Heart left ventricle (tissue), 16 donors: ENCODE results near the gene KCNK2. TPM values are rescaled to one million over a fixed set of nuclear protein-coding genes. Genes with fewer than 3 reads are reported as not detected.

ENCODE experiments used
- ATAC-seq, 4 donors: fragments of 200-7000 bp; cut with Tn5 transposase; one replicate each; pipeline ENCODE4 v1.9.1; 2020 to 2022; ENCODE audit warnings: moderate library complexity in 4 of 4, mild to moderate bottlenecking in 3 of 4, moderate number of reproducible peaks in 1 of 4
- DNase-seq, 5 donors: peaks; one replicate each; pipeline ENCODE4 v3.0.0-alpha.2; 2020
- H3K27ac ChIP-seq, 12 donors: fragments of 200-600 bp; sonication (generic) in 4 of 12; one replicate each; pipeline versions ENCODE4 v1.5.0 to v1.8.0; 2016 to 2022; ENCODE audit warnings: mild to moderate bottlenecking in 2 of 12
- H3K27me3 ChIP-seq, 9 donors: fragments of 200-600 bp; sonication (generic) in 2 of 9; one replicate each; pipeline versions ENCODE4 v1.5.1 to v1.8.0; 2016 to 2022; ENCODE audit warnings: mild to moderate bottlenecking in 3 of 9
- H3K36me3 ChIP-seq, 9 donors: fragments of 200-600 bp; sonication (generic) in 2 of 9; one replicate each; pipeline versions ENCODE4 v1.5.0 to v1.8.0; 2018 to 2022; ENCODE audit warnings: mild to moderate bottlenecking in 2 of 9
- H3K4me1 ChIP-seq, 12 donors: fragments of 200-600 bp; sonication (generic) in 4 of 12; one replicate each; pipeline versions ENCODE4 v1.5.0 to v1.8.0; 2016 to 2022; ENCODE audit warnings: mild to moderate bottlenecking in 3 of 12
- H3K4me3 ChIP-seq, 12 donors: fragments of 200-600 bp; sonication (generic) in 4 of 12; one replicate each; pipeline versions ENCODE4 v1.5.0 to v1.8.0; 2017 to 2022; ENCODE audit warnings: mild to moderate bottlenecking in 9 of 12, moderate library complexity in 4 of 12
- H3K9me3 ChIP-seq, 12 donors: fragments of 200-600 bp; sonication (generic) in 4 of 12; one replicate each; pipeline versions ENCODE4 v1.5.0 to v1.8.0; 2016 to 2022; ENCODE audit warnings: mild to moderate bottlenecking in 1 of 12
- CTCF ChIP-seq, 12 donors: fragments of 200-600 bp; sonication (generic) in 4 of 12; IDR thresholded peaks; one replicate each; pipeline versions ENCODE4 v1.5.0 to v1.8.0; 2018 to 2022; ENCODE audit warnings: antibody characterized with exemption in 12 of 12, mild to moderate bottlenecking in 5 of 12
- POLR2A ChIP-seq, 2 donors: fragments of 450-650 bp; IDR thresholded peaks; one replicate each; pipeline ENCODE4 v1.6.1; 2017; ENCODE audit warnings: antibody characterized with exemption in 2 of 2, mild to moderate bottlenecking in 2 of 2, moderate library complexity in 2 of 2
- WGBS, 4 donors: extraction: QIAGEN DNeasy Blood & Tissue Kit in 2 of 4; methylation state at CpG; one replicate each; pipeline versions ENCODE4 v1.1.5 to v1.1.7; 2013 to 2018; 5-methylcytosine and 5-hydroxymethylcytosine counted together
- intact Hi-C, 10 donors: fragments of 100-400 bp; cut with DNase I; formaldehyde crosslinking; loops; one replicate each; pipeline versions ENCODE4 v1.11.1 to v1.14.2; 2022
- polyA plus RNA-seq, 2 donors: library from polyadenylated mRNA; stranded (reverse); fragments of 200-250 nt; gene quantifications; one replicate each; pipeline ENCODE4 v1.2.3, GENCODE V29; 2013
- total RNA-seq, 9 donors: library from RNA; depleted of rRNA in 2 of 9; stranded (reverse); fragments of >200 nt in 2 of 9; fragmentation: NEBNext Ultra II Directional in 3 of 9; extraction: Animal tissue kit (Norgen Biotek cat#: 25700) in 3 of 9; gene quantifications; one replicate each; pipeline versions ENCODE4 v1.1.0 to v1.2.4, GENCODE V29; 2016 to 2023
- donor health status: ischemic (EF 13 %, LVEDD 7.1; RV severe dilation, severe dysfunction).
- donor health status: healthy with polysubstance abuse.
- donor health status: DM: no; HTN: yes; CAD: no.
- donor health status: DM: no; HTN: no; CAD: no.
- donor health status: ischemic (EF 25% LVEDD 6.9; RV normal size, moderate dysfunction).
- donor health status: ischemic (EF 25% LVEDD 5.7; RV mildly dilated, moderate dysfunction).
- donor health status: healthy.
- donor health status: DM: yes; HTN: yes; CAD: no.
- donor health status: ischemic (EF 35%, LVEDD 5.7; RV mildly dilated, moderate dysfunction).
- donor health status: nonischemic (EF 11% LVEDD 7.7; RV severe dilation, severe dysfunction).
- donor health status: DM: yes; HTN: yes; CAD: no.
- donor health status: PGD.
- donor health status: ischemic (EF 29% LVEDD 5.4; RV normal size, mild dysfunction).
- donor health status: nonischemic (EF 23%, LVEDD 6.1; RV moderate dilation, normal function).

KCNK2 gene
- total and polyA plus RNA-seq, 11 donors, result 0.04 to 1.3 (median 0.21) TPM; not detected in 3

GRCh38 chr1:215083383-215083961 is 935 bp downstream of the KCNK2 start:
- peaks cover 0 to 14% (median 0%) of the 10 kb centered on the region in 12 donors for H3K4me1 ChIP-seq
- no peaks in the 10 kb centered on the region for H3K36me3 ChIP-seq
- WGBS, 4 donors, result 2% methylated on average over 21 to 25 of the region's 25 CpGs
- peaks cover 13 to 72% (median 29%) of the 10 kb centered on the region in 9 donors for H3K27me3 ChIP-seq
- no peaks in the 10 kb centered on the region for H3K9me3 ChIP-seq
- DNase-seq, result no peak
- intact Hi-C loops, result no loop called here
- no peak overlapping the region for H3K27ac ChIP-seq
- peak overlapping the region in 10 of 12 donors; percentile 29 to 50 (median 40) for H3K4me3 ChIP-seq
- TF ChIP-seq CTCF (IDR thresholded peaks at IDR 0.05) (no peak), POLR2A (IDR thresholded peaks at IDR 0.05) (no peak)
- ATAC-seq, result no peak

GRCh38 chr1:215084621-215085020 is 2.1 kb downstream of the KCNK2 start:
- Histone ChIP-seq H3K4me1 (peaks cover 0 to 14% (median 0%) of the 10 kb centered on the region in 12 donors), H3K36me3 (no peaks in the 10 kb centered on the region), H3K9me3 (no peaks in the 10 kb centered on the region), H3K27ac (no peak overlapping the region), H3K27me3 (peaks cover 13 to 73% (median 30%) of the 10 kb centered on the region in 9 donors), H3K4me3 (no peak overlapping the region)
- TF ChIP-seq CTCF (IDR thresholded peaks at IDR 0.05) (no peak), POLR2A (IDR thresholded peaks at IDR 0.05) (no peak)
- DNase-seq (no peak), ATAC-seq (no peak)
- intact Hi-C loops, result no loop called here

GRCh38 chr1:215087603-215088002 is 5.1 kb downstream of the KCNK2 start:
- ATAC-seq (no peak), DNase-seq (no peak)
- Histone ChIP-seq H3K9me3 (no peaks in the 10 kb centered on the region), H3K27ac (no peak overlapping the region), H3K36me3 (no peaks in the 10 kb centered on the region), H3K27me3 (peaks cover 2 to 72% (median 19%) of the 10 kb centered on the region in 9 donors), H3K4me1 (peaks cover 0 to 9% (median 0%) of the 10 kb centered on the region in 12 donors), H3K4me3 (no peak overlapping the region)
- TF ChIP-seq POLR2A (IDR thresholded peaks at IDR 0.05) (no peak), CTCF (IDR thresholded peaks at IDR 0.05) (no peak)
- intact Hi-C loops, result no loop called here
- WGBS, 4 donors, result 70 to 79% (median 72%) methylated on average over 2 of the region's 2 CpGs

- no peak for TF ChIP-seq POLR2A (IDR thresholded peaks at IDR 0.05)
- no peak for TF ChIP-seq CTCF (IDR thresholded peaks at IDR 0.05)
- Histone ChIP-seq H3K36me3 (no peaks in the 10 kb centered on the region), H3K9me3 (no peaks in the 10 kb centered on the region), H3K4me1 (no peaks in the 10 kb centered on the region), H3K4me3 (no peak overlapping the region), H3K27ac (no peak overlapping the region), H3K27me3 (peaks cover 0 to 24% (median 0%) of the 10 kb centered on the region in 9 donors)
- WGBS, 4 donors, result 28 to 44% (median 37%) methylated on average over 1 of the region's 1 CpG
- ATAC-seq (no peak), DNase-seq (no peak)
- intact Hi-C loops, result no loop called here
Observed at GRCh38 chr1:215094381-215094780, 11.8 kb downstream of the KCNK2 start.
